ENCODE results near the gene TAL1. TPM values are rescaled to one million over a fixed set of nuclear protein-coding genes. Genes with fewer than 3 reads are reported as not detected.

Gene TAL1
- total RNA-seq, 1 experiment from 2014 or later: not detected

- DNase-seq (ENCODE audit: low spot score): no peak
These were observed 1.9 kb downstream of the TAL1 start for GRCh38 chr1:47229886-47230691.

GRCh38 chr1:47229031-47229885 is 2.8 kb downstream of the TAL1 start:
- DNase-seq (ENCODE audit: low spot score): no peak

GRCh38 chr1:47228644-47229030 is 3.4 kb downstream of the TAL1 start:
- no peak for DNase-seq (ENCODE audit: low spot score)

- DNase-seq (ENCODE audit: low spot score): no peak
These were observed 4.4 kb downstream of the TAL1 start for GRCh38 chr1:47227341-47228232.

- no peak for DNase-seq (ENCODE audit: low spot score)
These were observed 5.2 kb downstream of the TAL1 start for GRCh38 chr1:47226839-47227215.

GRCh38 chr1:47226121-47226838 is 5.7 kb downstream of the TAL1 start:
- DNase-seq (ENCODE audit: low spot score): no peak

GRCh38 chr1:47225430-47226100 is 6.5 kb downstream of the TAL1 start:
- DNase-seq (ENCODE audit: low spot score): no peak

- DNase-seq (ENCODE audit: low spot score): no peak
These were observed 7.2 kb downstream of the TAL1 start for GRCh38 chr1:47224676-47225399.

GRCh38 chr1:47223921-47224675 is 7.9 kb downstream of the TAL1 start:
- no peak for DNase-seq (ENCODE audit: low spot score)

- DNase-seq (ENCODE audit: low spot score): no peak
These were observed 8.7 kb downstream of the TAL1 start for GRCh38 chr1:47223174-47223920.

- DNase-seq (ENCODE audit: low spot score): no peak
These were observed 9.5 kb downstream of the TAL1 start for GRCh38 chr1:47222476-47222875.

- no peak for DNase-seq (ENCODE audit: low spot score)
These were observed 12.3 kb downstream of the TAL1 start for GRCh38 chr1:47219590-47220220.

GRCh38 chr1:47219001-47219400 is 13.0 kb downstream of the TAL1 start:
- DNase-seq (ENCODE audit: low spot score): no peak

GRCh38 chr1:47216278-47217059 is 15.6 kb downstream of the TAL1 start:
- no peak for DNase-seq (ENCODE audit: low spot score)

- DNase-seq (ENCODE audit: low spot score): no peak
These were observed 16.3 kb downstream of the TAL1 start for GRCh38 chr1:47215713-47216112.

- DNase-seq (ENCODE audit: low spot score): no peak
These were observed 17.5 kb downstream of the TAL1 start for GRCh38 chr1:47214549-47214948.

GRCh38 chr1:47213230-47213963 is 18.6 kb downstream of the TAL1 start:
- no peak for DNase-seq (ENCODE audit: low spot score)
